Left cardiac atrium (tissue), 4 donors: ENCODE measurements around the gene RNF17. TPM values are rescaled to one million over a fixed set of nuclear protein-coding genes. Genes with fewer than 3 reads are reported as not detected.
A peak's percentile ranks its signal among the peaks of the same experiment; 100 is the strongest.
"Not testable (repeated sequence)": the region's sequence is repeated elsewhere in the genome, so short reads cannot be mapped to it uniquely, and the experiment has no call there.

ENCODE experiments used
- ATAC-seq, 2 donors: fragments of 200-7000 bp; cut with Tn5 transposase; one replicate each; pipeline ENCODE4 v1.9.1; 2020; ENCODE audit warnings: mild to moderate bottlenecking in 2 of 2, moderate library complexity in 2 of 2
- DNase-seq: peaks from one replicate; pipeline ENCODE4 v3.0.0-alpha.2; 2020
- intact Hi-C, 2 donors: fragments of 100-400 bp; cut with DNase I; formaldehyde crosslinking; loops; one replicate each; pipeline versions ENCODE4 v1.14.1 to v1.15.1; 2022 to 2023
- total RNA-seq, 2 donors: library from RNA; stranded (reverse); fragmentation: NEBNext Ultra II Directional; extraction: Animal tissue kit (Norgen Biotek cat#: 25700); gene quantifications; one replicate each; pipeline ENCODE4 v1.2.1, GENCODE V29; 2021
- donor health status: DM: no; HTN: yes; CAD: no.
- donor health status: DM: no; HTN: yes; CAD: no; lungs with severe emphysema.
- donor health status: DM: yes; HTN: yes; CAD: no.
- donor health status: Dilated cardiomyopathy.

RNF17 gene
- total RNA-seq, 2 donors from 2014 or later, result not detected

- intact Hi-C loops, result no loop called here
- DNase-seq, result no peak
- ATAC-seq, result no peak
Observed at GRCh38 chr13:24741016-24741662, 22.8 kb upstream of the RNF17 start.

- no peak for ATAC-seq
- intact Hi-C loops, result no loop called here
Observed at GRCh38 chr13:24741791-24742190, 22.2 kb upstream of the RNF17 start.

GRCh38 chr13:24742294-24742693, 21.7 kb upstream of the RNF17 start:
- intact Hi-C loops, result no loop called here
- ATAC-seq (no peak), DNase-seq (no peak)

More at GRCh38 chr13:24741791-24742190, 22.2 kb upstream of the RNF17 start:
- no peak for DNase-seq

- intact Hi-C loops, result no loop called here
- ATAC-seq (no peak), DNase-seq (no peak)
Observed at GRCh38 chr13:24742977-24743376, 21.0 kb upstream of the RNF17 start.

- intact Hi-C loops, result no loop called here
- ATAC-seq, result no peak
- DNase-seq, result no peak
Observed at GRCh38 chr13:24744247-24744646, 19.7 kb upstream of the RNF17 start.

GRCh38 chr13:24745516-24745860, 18.5 kb upstream of the RNF17 start:
- DNase-seq (no peak), ATAC-seq (no peak)
- intact Hi-C loops, result no loop called here

GRCh38 chr13:24745861-24746617, 17.9 kb upstream of the RNF17 start:
- ATAC-seq, result no peak
- intact Hi-C loops, result no loop called here
- no peak for DNase-seq

- ATAC-seq (peak in 1 of 2 donors; percentile 34), DNase-seq (no peak)
- intact Hi-C loops, result no loop called here
Observed at GRCh38 chr13:24746618-24747247, 17.2 kb upstream of the RNF17 start.

GRCh38 chr13:24747248-24748060, 16.5 kb upstream of the RNF17 start:
- ATAC-seq, result no peak
- intact Hi-C loops, result no loop called here
- DNase-seq, result no peak

GRCh38 chr13:24748061-24748400, 15.9 kb upstream of the RNF17 start:
- ATAC-seq, result no peak
- no peak for DNase-seq
- intact Hi-C loops, result no loop called here

- ATAC-seq (no peak), DNase-seq (no peak)
- intact Hi-C loops, result no loop called here
Observed at GRCh38 chr13:24759197-24759596, 4.8 kb upstream of the RNF17 start.

- ATAC-seq, result no peak
- intact Hi-C loops, result no loop called here
- DNase-seq, result no peak
Observed at GRCh38 chr13:24764276-24764630, 284 bp downstream of the RNF17 start.

- DNase-seq (no peak), ATAC-seq (no peak)
- intact Hi-C loops, result no loop called here
Observed at GRCh38 chr13:24777171-24777570, 13.2 kb downstream of the RNF17 start.

- ATAC-seq (no peak), DNase-seq (no peak)
- intact Hi-C loops, result no loop called here
Observed at GRCh38 chr13:24784319-24784718, 20.4 kb downstream of the RNF17 start.

- DNase-seq (no peak), ATAC-seq (no peak)
- intact Hi-C loops, result no loop called here
Observed at GRCh38 chr13:24788538-24788937, 24.6 kb downstream of the RNF17 start.

GRCh38 chr13:24802074-24802473, 38.1 kb downstream of the RNF17 start:
- no peak for DNase-seq

GRCh38 chr13:24821207-24821606, 57.2 kb downstream of the RNF17 start:
- no peak for ATAC-seq
- intact Hi-C loops, result no loop called here

More at GRCh38 chr13:24802074-24802473, 38.1 kb downstream of the RNF17 start:
- ATAC-seq, result no peak
- intact Hi-C loops, result no loop called here

GRCh38 chr13:24822640-24823039, 58.7 kb downstream of the RNF17 start:
- DNase-seq, result no peak
- ATAC-seq, result no peak
- intact Hi-C loops, result no loop called here

More at GRCh38 chr13:24821207-24821606, 57.2 kb downstream of the RNF17 start:
- DNase-seq, result no peak

GRCh38 chr13:24823122-24823710, 59.2 kb downstream of the RNF17 start:
- ATAC-seq, intact Hi-C loops, DNase-seq: not testable (repeated sequence)
